GM12801 (cell line): ENCODE measurements around the gene SMOC2.

Source experiments
- TF ChIP-seq, protein P1 (sequence below): IDR thresholded peaks from one replicate; pipeline ENCODE4 v1.5.1; 2011; ENCODE audit warnings: control low read depth; ENCODE audit not compliant: insufficient read length; ENCODE audit errors: extremely low read depth

Gene SMOC2

DNA sequence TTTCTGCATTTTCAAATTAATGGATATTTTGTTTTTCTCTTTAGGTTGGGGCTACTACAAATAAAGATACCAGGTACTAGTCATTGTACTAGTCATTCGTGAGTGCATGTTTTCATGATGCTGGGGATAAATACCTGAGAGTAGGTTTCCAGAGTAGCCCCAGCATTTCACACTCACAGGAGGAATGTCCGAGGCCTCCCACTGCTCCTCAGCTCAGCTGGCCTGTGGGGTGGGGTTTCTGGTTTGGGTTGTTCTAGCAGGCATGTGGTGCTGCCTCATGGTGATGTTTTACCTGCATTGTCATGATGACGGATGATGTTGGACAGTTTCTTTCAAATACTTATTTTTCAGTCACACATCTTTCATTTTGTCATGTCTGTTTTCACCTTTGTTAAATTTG is 144.5 kb downstream of the SMOC2 start:
- TF ChIP-seq, protein P1, sequence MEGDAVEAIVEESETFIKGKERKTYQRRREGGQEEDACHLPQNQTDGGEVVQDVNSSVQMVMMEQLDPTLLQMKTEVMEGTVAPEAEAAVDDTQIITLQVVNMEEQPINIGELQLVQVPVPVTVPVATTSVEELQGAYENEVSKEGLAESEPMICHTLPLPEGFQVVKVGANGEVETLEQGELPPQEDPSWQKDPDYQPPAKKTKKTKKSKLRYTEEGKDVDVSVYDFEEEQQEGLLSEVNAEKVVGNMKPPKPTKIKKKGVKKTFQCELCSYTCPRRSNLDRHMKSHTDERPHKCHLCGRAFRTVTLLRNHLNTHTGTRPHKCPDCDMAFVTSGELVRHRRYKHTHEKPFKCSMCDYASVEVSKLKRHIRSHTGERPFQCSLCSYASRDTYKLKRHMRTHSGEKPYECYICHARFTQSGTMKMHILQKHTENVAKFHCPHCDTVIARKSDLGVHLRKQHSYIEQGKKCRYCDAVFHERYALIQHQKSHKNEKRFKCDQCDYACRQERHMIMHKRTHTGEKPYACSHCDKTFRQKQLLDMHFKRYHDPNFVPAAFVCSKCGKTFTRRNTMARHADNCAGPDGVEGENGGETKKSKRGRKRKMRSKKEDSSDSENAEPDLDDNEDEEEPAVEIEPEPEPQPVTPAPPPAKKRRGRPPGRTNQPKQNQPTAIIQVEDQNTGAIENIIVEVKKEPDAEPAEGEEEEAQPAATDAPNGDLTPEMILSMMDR, result no peak

- TF ChIP-seq, protein P1, result no peak
Observed at GRCh38 chr6:168589275-168589674, 148.3 kb downstream of the SMOC2 start.

DNA sequence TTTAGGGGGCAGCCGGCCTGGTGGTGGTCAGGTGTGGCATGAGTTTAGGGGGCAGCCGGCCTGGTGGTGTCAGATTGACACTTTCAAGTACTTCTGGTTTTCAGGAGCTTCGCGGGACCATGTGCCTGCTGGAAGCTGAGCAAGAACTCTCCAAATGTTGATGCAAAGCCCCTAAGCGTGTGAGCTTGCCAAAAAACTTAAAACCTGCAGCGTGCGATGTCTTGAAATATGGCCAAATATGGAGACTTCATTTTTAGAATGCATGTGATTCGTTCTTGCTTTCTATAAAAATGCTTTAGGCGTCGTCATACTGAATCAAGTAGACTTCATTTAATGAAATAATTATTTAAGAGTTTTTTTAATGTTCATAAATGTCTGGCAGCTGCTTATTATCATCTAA is 149.4 kb downstream of the SMOC2 start:
- TF ChIP-seq, protein P1, result no peak

GRCh38 chr6:168596344-168596743 is 155.4 kb downstream of the SMOC2 start:
- TF ChIP-seq, protein P1, result no peak

DNA sequence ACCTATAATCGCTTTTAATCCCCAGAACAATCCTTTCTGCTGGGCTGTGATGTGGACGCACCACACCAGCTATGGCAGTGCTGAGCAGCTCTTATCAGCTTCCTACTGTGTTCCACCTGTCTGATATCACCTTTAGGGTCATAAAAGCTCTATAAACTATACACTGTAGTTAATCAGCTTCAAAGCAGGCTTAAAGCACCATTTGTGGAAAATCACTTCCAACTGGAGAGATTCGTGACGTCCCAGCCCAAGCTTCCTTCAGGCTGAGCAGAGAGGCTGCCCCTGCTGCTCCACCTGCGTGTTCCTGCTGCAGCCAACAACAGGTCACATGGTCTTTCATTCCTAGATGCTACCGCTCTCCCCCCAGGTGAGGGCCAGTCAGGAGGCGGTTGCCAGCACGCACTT is 156.5 kb downstream of the SMOC2 start:
- TF ChIP-seq, protein P1, result no peak

GRCh38 chr6:168598251-168599117 is 157.5 kb downstream of the SMOC2 start:
- TF ChIP-seq, protein P1, result no peak

DNA sequence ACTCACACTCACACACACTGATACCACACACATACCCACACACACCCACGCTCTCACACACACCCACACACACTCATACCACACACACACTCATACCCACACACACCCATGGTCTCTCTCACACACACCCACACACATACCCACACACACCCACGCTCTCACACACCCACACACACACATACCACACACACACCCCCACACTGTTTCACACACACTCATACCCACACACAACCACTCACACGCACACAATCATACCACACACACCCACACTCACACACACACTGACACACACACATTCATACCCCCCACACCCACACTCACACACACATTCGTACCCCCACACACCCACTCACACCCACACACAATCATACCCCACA is 158.1 kb downstream of the SMOC2 start:
- TF ChIP-seq, protein P1, result no peak
